H1 (cell line): ENCODE measurements around the gene KCNQ1. TPM values are rescaled to one million over a fixed set of nuclear protein-coding genes. Genes with fewer than 3 reads are reported as not detected.

Source experiments
- E2F6 ChIP-seq: IDR thresholded peaks from 2 replicates; pipeline ENCODE4 v1.6.1; 2012; ENCODE audit warnings: inconsistent platforms
- polyA plus RNA-seq, 7 experiments: library from polyadenylated mRNA; depleted of rRNA in 3 of 7; stranded (reverse) in 5 of 7; unstranded in 2 of 7; fragments of >200 nt in 5 of 7; fragments of 200-250 nt in 2 of 7; gene quantifications; 1 replicate in 5 of 7; 2 replicates in 1 of 7; 4 replicates in 1 of 7; pipeline versions ENCODE4 v1.2.1 to v1.2.3, GENCODE V29; 2011 to 2013; ENCODE audit warnings: missing spikeins in 2 of 7, mixed read lengths in 2 of 7
- total RNA-seq: library from RNA; stranded (reverse); fragmentation: NEBNext Ultra II Directional; extraction: Animal tissue kit (Norgen Biotek cat#: 25700); gene quantifications from 2 replicates; pipeline ENCODE4 v1.2.1, GENCODE V29; 2021
- TF ChIP-seq, protein P1 (sequence below): IDR thresholded peaks from 2 replicates; pipeline ENCODE4 v1.6.1; 2012; ENCODE audit warnings: low read length, inconsistent platforms

Gene KCNQ1
- total and polyA plus RNA-seq, 2 of the 8 experiments (the other 6 are each of a cell fraction or from before 2014, with no cell fraction given): 1.9 to 2.0 TPM

GRCh38 chr11:2739531-2740274 lies 294.9 kb downstream of the KCNQ1 start (continued):
- no peak for TF ChIP-seq E2F6
- TF ChIP-seq, protein P1, sequence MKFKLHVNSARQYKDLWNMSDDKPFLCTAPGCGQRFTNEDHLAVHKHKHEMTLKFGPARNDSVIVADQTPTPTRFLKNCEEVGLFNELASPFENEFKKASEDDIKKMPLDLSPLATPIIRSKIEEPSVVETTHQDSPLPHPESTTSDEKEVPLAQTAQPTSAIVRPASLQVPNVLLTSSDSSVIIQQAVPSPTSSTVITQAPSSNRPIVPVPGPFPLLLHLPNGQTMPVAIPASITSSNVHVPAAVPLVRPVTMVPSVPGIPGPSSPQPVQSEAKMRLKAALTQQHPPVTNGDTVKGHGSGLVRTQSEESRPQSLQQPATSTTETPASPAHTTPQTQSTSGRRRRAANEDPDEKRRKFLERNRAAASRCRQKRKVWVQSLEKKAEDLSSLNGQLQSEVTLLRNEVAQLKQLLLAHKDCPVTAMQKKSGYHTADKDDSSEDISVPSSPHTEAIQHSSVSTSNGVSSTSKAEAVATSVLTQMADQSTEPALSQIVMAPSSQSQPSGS: no peak
